Activated naive CD8-positive, alpha-beta T cell treated with anti-CD3 and anti-CD28 coated beads, Interleukin-2, amount 50 U/mL, for 16 hours (primary cell): ENCODE data around the gene TMEM204.

Experiments used
- DNase-seq: peaks from one replicate; pipeline ENCODE4 v3.0.0-alpha.2; 2020; ENCODE audit warnings: low read depth, low spot score

The TMEM204 gene

DNA sequence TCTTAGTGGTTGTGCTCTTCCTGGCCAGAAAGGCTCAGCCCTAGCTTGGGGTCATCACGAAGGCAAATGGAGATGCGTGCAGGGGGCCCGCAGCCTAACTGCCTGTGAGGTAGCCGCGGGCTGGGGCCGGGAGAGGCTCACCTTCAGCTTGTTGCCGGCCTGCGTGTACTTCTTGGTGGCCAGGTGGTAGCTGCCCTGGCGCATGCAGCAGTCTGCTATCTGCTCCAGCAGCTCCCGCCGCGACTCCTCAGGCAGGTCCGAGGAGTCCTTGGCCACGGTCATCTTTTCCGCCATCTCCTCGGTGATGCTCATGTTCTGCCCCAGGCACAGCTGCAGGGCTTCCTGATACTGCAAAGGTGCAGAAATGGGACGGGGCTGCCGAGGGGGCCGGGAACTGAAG is 13.0 kb upstream of the TMEM204 start:
- no peak for DNase-seq

DNA sequence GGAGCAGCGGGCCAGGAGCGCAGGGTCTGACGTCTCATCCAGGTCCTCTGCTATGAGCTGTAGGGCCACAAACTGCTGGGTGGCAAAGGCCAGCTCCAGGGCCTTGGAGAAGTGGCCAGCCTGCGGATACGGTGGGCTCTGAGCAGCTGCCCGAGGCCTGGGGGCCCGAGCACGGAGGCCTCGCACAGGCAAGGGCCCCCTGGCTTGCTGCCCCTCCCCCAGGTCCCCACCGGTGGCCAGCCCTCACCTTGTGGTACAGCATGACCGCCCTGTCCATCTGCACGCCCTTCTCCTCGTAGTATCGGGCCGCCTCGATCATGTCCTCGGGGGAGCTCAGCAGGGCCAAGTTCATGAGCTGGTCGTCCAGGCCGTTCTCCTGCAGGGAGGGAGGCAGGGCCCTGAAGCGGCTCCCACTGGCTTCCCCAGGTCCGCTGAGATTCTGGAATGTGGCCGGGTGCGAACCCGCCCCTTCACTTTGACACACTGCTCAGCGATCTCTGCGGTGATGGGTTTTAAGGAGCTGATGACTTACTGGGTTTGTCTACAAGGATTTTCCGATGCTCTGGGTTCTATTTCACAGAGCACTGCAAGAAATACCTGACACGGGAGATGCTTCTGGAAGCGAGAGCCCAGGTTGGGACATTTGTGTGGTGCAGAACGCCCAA is 9.8 kb upstream of the TMEM204 start:
- no peak for DNase-seq

DNA sequence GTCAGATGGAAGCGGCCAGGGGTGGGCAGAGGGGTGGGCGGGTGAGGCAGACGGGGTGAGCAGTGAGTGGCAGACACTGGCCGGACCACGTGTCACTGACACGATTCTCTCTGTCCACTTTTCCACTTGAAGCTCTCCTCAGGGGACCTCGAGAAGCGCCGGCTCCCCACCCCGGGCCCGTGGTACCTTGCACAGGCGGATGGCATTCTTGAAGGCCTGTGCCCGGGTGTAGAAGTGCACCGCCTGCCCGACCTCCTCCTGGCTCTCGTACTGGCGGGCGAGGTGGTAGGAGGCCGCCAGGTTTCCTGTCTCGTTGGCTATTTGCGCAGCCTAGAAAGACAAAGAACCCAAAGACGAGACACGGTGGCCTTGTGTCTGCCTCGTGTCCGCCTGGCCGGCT is 9.1 kb upstream of the TMEM204 start:
- no peak for DNase-seq

DNA sequence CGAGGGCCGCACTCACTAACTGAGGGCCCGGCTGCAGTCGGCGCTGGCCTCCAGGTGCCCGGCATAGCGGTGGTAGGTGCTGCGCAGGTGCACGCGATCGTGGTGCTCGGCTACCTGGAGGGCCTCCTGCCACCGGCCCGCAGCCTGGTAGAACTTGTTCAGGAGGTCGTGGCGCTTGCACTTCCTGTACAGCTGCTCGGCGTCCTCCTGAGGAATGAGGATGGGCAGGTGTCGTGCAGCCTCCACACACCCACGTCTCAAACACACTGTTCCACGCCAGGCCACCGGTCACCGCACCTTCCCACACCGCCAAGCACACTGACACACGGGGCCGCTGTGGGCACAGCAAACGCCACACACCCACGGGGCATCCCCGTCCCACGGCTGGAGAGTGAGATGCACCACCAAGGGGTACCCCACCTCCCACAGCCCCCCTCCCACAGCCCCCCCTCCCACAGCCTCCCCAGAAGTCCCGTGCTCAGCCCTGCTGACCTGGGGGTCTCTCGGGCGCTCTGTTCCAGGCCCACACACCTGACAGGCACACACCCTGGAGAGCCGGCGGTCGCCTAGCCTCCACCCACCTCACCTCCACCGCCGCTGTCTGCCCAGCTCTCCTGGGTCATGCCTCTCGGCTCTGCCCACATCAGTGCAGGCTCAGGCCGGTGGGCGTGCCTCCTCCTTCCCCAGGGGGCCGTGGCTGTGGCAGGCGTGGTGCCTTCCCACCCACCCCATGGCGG is 7.4 kb upstream of the TMEM204 start:
- DNase-seq, result no peak

DNA sequence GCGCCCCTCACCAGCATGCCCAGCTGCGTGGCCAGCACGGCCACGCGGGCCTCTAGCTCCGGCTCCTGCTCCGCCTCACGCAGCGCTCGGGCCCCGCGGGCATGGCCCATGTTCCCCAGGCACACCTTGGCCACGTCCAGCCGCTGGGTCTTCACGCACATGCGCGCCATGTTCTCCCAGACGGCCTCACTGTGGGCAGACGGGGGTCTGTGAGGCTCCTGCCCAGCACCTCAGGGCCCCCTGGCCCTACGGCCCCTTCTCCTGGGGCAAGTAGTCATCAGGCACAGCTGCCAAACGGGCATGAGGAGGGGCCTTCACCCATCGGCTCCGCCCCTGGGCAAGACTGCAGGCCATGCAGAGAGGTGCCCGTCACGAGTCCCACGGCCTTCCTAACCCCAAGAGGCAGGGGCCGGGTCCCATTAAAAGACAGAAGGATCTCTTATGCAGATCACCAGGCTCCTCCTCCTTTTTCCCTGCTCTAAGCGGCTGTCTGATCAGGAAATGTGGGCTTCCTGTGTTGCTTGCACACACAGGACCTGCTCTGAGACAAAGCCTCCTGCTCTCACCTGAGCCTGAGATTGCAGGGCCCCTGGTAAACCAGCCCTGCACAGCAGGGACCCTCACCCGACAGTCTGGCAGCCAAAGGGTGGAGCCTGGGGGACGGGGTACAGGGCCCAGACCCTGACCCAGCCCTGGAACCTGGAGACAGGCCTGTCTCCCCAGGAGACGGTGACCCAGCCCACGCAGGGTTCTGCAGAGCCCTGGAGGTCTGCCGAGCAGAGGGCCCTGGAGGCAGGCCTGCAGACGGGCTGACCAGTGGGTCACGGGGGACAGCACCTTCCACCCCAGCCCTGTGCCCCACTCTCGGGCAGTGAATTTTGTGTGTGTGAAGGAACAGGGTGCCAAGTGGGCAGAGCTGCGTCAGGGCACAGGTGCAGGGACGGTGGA is 6.6 kb upstream of the TMEM204 start:
- DNase-seq, result no peak

DNA sequence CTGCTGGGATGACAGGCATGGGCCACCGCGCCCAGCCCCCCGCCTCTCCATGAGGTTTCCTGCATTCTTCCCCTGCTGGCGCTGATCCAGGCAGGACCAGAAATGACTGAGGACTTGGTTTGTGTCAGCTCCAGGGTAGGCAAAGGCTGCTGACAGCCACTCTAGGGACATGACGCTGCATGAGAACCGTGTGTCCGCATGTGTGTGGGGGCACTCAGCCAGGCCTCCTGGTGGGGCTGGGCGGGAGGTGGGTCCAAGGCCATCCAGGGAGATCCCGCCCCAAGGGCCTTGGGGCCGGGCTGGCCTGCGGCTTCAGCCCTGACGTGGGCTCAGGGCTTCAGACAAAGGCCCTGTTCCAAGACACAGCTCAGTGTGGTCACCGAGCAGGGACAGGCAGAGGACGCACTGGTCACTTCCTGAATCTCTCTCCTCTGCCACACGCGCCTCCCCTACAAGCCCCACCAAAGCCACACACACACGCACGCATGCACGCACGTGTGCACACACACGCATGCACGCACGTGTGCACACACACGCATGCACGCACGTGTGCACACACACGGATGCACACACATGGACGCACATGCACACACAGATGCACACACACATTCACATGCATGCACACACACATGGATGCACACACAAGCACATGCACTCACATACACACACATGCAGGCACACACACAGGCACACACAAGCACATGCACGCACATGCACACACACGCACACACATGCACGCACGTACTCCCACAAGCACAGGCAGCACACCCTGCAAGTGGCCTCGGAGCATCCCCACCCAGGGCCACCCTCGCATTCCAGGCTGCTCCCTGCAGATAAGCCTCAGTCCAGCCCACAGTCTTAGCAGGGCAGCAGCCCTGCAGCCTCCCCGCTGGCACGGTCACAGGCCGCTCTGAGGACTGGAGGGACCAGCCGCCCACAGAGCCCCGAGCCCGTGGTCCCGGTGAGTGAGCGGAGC is 5.3 kb upstream of the TMEM204 start:
- no peak for DNase-seq

DNA sequence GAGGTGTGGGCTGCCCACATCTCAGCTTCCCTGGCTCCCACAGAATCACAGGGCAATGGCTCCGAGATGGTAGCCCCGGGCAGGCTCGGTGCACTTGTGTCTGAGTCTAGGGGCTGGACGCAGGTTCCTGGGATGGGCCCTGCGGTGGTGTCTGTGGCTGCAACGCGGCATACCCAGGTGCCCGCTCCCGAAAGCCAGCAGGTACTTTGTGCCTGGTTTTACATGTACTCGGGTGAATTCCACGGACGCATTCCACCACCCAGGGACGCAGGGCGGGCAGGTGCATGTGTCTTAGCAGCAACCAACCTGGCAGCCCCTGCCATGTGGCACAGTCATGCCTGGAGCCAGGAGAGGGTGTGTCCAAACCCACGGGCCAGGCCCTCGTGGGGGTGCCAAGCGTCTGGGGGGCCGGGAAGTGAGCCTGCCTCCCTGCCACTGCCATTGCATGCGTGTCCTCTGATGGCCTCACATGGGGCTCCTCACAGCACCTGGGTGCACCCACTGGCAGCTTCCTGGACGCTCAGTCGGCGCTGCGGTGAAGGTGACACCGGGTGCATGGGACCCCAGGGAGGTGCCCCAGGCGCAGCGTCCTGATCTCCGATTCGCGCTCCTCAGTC is 4.4 kb upstream of the TMEM204 start:
- no peak for DNase-seq

DNA sequence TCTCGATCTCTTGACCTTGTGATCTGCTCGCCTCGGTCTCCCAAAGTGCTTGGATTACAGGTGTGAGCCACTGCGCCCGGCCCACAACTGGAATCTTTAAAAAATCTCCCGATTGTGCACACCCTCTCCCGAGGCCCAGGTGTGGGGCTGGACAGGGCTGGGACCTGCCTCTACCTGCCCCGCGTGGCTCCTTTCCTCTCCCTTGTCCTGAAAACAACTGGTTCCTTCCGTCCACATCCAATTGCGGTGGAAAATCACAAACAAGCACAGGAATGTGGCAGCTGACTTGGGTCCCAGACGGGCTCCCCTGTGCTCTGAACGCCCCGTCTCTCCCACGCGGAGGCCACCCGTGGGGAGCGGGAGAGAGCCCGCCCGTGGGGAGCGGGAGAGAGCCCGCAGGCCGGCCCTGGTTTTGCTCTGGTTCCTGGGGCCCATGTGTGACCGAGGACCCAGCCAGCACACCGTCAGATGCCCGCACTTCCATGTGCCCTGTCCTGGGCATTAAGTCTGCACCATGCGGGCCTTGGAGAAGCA is 3.0 kb upstream of the TMEM204 start:
- no peak for DNase-seq

DNA sequence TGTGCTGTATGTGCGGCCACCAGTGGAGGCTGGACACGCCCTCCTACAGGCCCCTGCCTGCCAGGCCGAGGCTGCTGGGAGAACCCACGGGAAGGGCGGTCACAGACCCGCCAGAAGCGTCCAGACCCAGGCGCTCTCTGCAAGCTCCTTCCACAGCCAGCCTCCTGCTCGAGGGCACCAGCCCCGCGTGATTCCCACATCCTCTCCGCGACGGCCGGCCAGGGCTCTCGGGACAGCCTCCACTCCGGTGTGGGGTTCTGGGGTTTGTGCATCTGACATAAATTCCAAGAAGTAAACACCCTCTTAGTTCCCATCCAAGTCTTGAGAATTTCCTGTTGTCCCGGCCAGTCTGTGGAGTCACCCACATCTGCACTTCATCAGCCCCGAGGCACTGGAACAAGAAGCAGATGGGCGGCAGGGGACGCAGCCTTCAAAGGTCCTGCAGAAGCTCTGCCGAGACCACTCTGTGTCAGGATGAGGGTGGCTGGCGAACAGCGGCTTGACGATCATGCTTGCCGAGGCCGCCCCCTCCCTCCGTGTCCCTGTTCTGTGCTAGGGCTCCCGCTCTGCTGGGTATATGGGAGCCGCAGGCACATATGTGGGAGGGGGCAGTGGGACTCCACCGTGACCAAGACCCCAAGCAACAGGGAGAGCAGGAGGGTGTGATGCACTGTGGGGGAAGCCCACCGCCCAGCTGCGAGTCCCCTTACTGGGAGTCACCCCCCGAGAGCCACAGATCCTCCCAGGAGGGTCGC is 2.4 kb upstream of the TMEM204 start:
- no peak for DNase-seq

DNA sequence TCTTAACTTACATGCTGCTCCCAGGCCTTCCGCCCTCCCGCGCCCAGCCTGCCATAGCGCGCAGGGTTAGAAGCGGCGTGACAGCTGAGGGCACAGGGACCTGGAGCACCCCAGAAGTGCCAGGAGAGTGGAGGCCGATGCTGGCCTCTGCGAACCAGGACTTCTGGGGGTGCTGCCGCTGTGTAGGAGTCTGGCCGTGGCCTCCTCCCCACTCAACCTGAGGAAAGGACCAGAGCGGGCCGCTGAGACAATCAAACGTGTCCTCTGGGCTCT is 1.9 kb upstream of the TMEM204 start:
- no peak for DNase-seq

DNA sequence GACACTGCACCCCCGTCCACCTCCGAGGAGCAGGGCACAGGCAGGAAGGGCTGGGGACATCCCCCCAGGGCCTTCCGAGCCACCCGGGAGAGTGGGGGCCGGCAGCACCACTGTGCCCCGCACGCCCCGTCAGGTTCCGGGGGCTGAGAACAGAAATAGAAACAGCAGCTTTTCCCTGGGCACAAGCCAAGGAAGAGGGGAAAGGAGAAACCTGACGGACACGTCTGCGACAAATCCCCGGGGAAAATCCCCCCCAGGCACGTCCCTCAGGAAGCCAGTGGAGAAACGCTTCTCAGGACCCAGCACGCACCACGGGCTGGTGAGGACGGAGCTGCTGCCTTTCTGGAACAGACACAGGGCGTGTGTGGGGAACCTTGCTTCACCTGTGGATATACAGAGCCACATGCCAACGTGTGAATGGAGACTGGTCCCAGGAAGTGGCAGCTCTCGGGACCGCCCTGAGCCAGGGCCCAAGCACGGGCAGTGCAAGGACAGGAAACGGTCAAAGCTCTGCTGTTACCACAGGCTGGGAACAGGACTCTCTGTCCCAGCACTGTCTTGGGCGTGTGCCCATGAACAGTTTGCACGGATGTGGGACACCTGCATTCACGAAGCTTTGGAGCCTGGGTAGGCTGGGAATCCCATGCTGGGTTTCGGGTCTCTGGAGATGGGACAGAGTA is 1.2 kb upstream of the TMEM204 start:
- no peak for DNase-seq

DNA sequence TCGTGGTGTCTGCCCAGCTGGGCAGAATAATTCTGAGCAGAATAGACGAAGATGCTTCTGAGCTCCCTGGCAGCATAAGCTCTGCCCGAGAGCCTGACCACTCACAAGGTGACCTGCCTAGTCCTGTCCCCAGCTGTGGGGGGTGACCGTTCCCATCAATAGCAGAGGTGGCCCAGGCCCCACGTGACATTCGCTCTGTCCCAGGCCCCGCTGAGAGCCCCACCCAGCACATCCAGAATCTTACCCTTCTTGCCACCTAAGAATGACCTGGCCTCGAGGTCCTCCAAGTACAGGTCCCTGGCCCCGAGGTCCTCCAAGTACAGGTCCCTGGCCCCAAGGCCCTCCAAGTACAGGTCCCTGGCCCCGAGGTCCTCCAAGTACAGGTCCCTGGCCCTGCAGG is 695 bp upstream of the TMEM204 start:
- no peak for DNase-seq

DNA sequence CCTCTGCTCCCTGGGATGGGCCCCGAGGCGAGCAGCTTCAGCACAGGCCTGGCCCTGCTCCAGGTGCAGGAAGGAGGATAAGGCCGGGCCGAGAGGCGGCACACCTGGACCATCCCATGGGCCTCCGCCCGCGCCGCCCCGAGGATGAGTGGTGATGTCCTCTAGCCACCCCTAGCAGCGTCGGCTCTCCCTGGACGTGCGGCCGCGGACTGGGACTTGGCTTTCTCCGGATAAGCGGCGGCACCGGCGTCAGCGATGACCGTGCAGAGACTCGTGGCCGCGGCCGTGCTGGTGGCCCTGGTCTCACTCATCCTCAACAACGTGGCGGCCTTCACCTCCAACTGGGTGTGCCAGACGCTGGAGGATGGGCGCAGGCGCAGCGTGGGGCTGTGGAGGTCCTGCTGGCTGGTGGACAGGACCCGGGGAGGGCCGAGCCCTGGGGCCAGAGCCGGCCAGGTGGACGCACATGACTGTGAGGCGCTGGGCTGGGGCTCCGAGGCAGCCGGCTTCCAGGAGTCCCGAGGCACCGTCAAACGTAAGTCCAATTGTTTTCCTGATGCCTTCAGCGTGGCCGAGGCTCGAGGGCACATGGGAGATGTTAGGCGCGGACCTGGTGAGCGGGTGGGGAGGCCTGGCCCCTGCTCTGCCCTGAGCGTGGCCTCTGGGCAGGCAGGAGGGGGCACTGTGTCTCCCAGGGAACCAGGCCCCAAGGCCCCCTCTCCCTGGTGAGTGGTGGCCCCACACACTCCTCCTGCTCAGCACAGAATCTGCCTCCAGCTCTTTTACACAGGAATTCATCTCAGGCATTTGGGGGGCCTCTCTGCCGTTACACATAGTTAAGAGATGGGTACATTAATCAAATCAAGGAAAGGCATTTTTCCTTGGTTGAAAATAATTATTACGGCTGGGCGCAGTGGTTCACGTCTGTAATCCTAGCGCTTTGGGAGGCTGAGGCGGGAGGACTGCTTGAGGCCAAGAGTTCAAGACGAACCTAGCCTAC is 855 bp downstream of the TMEM204 start:
- DNase-seq, result no peak

DNA sequence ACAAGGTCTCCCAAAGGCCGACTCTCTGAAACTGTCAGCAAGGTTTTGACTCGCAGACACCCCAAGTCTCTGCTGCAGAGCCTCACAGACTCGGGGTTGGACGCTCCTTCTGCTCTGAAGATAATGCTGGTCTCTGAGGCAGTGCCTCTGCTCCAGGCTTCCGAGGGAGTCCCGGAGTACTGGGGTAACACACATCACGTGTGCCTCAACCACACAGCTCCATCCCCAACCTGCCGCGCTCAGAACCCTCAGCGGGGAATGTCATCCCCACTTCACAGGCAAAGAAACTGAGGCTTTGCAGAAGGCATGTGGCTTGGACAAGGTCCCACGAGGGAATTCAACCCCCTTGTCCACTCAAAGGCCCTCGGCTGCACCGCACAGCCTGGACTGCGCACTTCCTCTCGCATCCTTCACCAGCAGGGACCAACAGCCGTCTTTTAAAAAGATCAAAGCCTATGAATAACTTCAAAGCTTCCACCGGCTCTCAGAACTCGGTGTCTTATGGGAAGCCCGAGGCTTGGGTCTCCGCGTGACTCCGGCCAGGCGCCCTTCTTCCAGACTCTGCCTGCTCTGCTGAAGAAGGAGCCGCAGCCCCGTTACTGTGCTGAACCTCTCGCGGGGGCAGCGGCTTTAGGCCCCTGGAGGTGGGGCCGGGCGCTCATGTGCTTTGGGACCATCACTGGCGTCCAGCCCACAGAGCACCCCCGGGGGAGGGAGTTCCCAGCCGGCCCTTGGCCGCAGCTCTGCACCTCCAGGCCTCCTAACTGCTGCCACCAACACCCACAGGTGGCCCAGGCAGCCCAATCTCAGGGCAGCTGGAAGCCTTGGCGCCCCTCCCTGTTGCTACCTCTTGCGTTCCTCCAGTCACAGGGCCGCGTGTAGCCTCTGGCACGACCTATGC is 2.2 kb downstream of the TMEM204 start:
- DNase-seq, result no peak

DNA sequence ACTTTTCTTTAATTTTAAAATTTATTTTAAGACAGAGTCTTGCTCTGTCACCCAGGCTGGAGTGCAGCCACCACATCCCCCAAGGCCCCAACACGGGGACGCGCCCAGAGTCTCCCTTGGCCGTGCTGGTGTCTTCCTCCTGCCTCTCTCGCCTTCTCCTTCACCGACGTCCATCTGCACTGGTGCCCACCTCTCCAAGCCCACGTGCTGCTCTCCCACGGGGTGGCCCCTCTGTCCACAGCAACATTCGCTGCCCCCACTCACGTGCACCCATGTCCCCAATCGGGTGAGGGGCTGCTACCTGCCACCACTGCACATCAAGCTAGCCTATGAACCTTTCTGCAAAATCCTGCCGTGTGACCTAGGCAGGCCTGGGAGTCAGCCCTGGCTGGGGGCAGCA is 3.1 kb downstream of the TMEM204 start:
- DNase-seq, result no peak

DNA sequence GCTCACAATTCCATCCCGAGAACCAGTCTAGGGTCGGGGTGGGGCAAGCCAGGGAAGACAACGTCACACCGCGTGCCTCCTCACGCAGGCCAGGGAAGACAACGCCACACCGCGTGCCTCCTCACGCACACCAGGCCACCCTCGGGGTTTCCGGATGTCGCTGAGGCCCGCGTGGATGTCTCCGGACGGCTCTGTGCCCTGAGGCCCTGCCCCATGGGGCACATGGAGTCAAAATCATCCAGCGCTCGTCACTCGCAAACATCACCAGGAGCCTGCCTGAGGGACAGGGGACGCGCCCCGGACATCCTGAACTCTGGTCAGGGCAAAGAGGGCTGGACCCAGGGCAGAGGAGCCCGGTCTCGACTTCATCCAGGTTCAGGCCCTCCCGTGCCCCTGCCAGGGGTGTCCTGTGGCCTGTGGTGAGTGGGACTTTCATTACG is 3.7 kb downstream of the TMEM204 start:
- DNase-seq, result no peak

DNA sequence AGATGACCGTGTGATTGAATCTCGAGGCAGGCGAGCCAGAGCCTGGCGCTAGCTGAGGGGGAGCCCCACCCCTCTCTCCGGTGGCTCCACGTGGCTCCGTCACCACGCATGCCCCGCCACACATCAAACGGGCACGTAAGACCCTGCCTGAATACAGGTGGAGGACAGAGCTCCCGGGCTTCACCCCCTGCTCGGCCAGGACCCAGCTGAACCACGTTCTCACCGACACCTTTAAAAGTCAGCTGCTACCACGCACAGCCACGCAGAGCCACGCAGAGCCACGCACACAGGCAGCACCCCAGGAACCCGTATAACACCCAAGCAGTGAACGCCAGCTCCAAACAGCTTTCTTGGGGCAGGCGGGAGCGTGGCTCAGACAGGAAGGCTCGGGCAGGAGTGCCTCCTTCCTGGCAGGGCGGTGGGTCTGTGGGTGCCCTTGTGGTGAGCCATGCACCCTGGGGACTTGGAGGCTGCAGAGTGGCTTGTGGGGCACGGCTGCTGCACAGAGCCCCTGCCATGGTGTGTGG is 4.4 kb downstream of the TMEM204 start:
- DNase-seq, result no peak
